NCI-H345 treated with DMSO at 0.1 percent for 48 hours (cell line): ENCODE data around the gene GUCY1A1.

Experiments
- DNase-seq: peaks from one replicate; lab custom pipeline; 2025; ENCODE audit not compliant: unreplicated experiment; lab: John Stamatoyannopoulos, UW

The GUCY1A1 gene

GRCh38 chr4:155688860-155689259 lies 22.2 kb downstream of the GUCY1A1 start:
- no peak for DNase-seq

GRCh38 chr4:155690044-155690837 lies 23.6 kb downstream of the GUCY1A1 start:
- DNase-seq = no peak

GRCh38 chr4:155692361-155692760 lies 25.7 kb downstream of the GUCY1A1 start:
- DNase-seq = no peak

- DNase-seq = no peak
These were observed 26.5 kb downstream of the GUCY1A1 start for GRCh38 chr4:155693015-155693663.

GRCh38 chr4:155694100-155694785 lies 27.6 kb downstream of the GUCY1A1 start:
- DNase-seq = no peak

- no peak for DNase-seq
These were observed 29.6 kb downstream of the GUCY1A1 start for GRCh38 chr4:155696226-155696625.

- no peak for DNase-seq
These were observed 30.1 kb downstream of the GUCY1A1 start for GRCh38 chr4:155696726-155697125.

- no peak for DNase-seq
These were observed 35.2 kb downstream of the GUCY1A1 start for GRCh38 chr4:155701827-155702226.

- no peak for DNase-seq
These were observed 37.0 kb downstream of the GUCY1A1 start for GRCh38 chr4:155703486-155704247.

GRCh38 chr4:155704841-155705404 lies 38.3 kb downstream of the GUCY1A1 start:
- no peak for DNase-seq

GRCh38 chr4:155705664-155706063 lies 39.0 kb downstream of the GUCY1A1 start:
- DNase-seq = no peak

GRCh38 chr4:155706147-155706546 lies 39.5 kb downstream of the GUCY1A1 start:
- no peak for DNase-seq

- DNase-seq = no peak
These were observed 40.6 kb downstream of the GUCY1A1 start for GRCh38 chr4:155707251-155707650.

GRCh38 chr4:155708782-155709181 lies 42.1 kb downstream of the GUCY1A1 start:
- no peak for DNase-seq

GRCh38 chr4:155709918-155710317 lies 43.3 kb downstream of the GUCY1A1 start:
- no peak for DNase-seq

- DNase-seq = no peak
These were observed 44.9 kb downstream of the GUCY1A1 start for GRCh38 chr4:155711556-155711955.

- DNase-seq = no peak
These were observed 46.2 kb downstream of the GUCY1A1 start for GRCh38 chr4:155712846-155713245.

GRCh38 chr4:155713911-155714310 lies 47.3 kb downstream of the GUCY1A1 start:
- DNase-seq = no peak

GRCh38 chr4:155722336-155722735 lies 55.7 kb downstream of the GUCY1A1 start:
- DNase-seq = no peak

- DNase-seq = no peak
These were observed 56.3 kb downstream of the GUCY1A1 start for GRCh38 chr4:155722816-155723499.
